HG03460 (cell line): ENCODE data around the gene TRAPPC3.
A peak's percentile ranks its signal among the peaks of the same experiment; 100 is the strongest.

Source experiments
- ATAC-seq: cut with Tn5 transposase; IDR thresholded peaks from one replicate; pipeline ENCODE4 v1.9.1; 2021; ENCODE audit not compliant: unreplicated experiment

TRAPPC3 gene

GRCh38 chr1:36101546-36101945, 47.7 kb downstream of the TRAPPC3 start:
- no peak for ATAC-seq

- ATAC-seq, result no peak
These were observed 48.9 kb downstream of the TRAPPC3 start for GRCh38 chr1:36100376-36100775.

GRCh38 chr1:36099681-36100341, 49.5 kb downstream of the TRAPPC3 start:
- no peak for ATAC-seq

GRCh38 chr1:36098650-36099365, 50.5 kb downstream of the TRAPPC3 start:
- no peak for ATAC-seq

- ATAC-seq, result no peak
These were observed 51.3 kb downstream of the TRAPPC3 start for GRCh38 chr1:36097693-36098585.

GRCh38 chr1:36096500-36097432, 52.5 kb downstream of the TRAPPC3 start:
- ATAC-seq, result no peak

- ATAC-seq, result no peak
These were observed 53.4 kb downstream of the TRAPPC3 start for GRCh38 chr1:36095760-36096405.

- ATAC-seq, result no peak
These were observed 54.6 kb downstream of the TRAPPC3 start for GRCh38 chr1:36094621-36095061.

- no peak for ATAC-seq
These were observed 55.4 kb downstream of the TRAPPC3 start for GRCh38 chr1:36093929-36094328.

GRCh38 chr1:36093226-36093625, 56.1 kb downstream of the TRAPPC3 start:
- ATAC-seq, result no peak

- ATAC-seq, result no peak
These were observed 56.5 kb downstream of the TRAPPC3 start for GRCh38 chr1:36092798-36093185.

GRCh38 chr1:36092166-36092797, 57.0 kb downstream of the TRAPPC3 start:
- no peak for ATAC-seq

GRCh38 chr1:36091698-36092097, 57.6 kb downstream of the TRAPPC3 start:
- no peak for ATAC-seq

- ATAC-seq, result no peak
These were observed 58.1 kb downstream of the TRAPPC3 start for GRCh38 chr1:36091141-36091540.

- no peak for ATAC-seq
These were observed 59.7 kb downstream of the TRAPPC3 start for GRCh38 chr1:36089393-36090121.

- ATAC-seq, result peak; percentile 78
These were observed 60.5 kb downstream of the TRAPPC3 start, which contains the start of gene ADPRS for GRCh38 chr1:36088577-36089392. Gene ADPRS (plus strand): TSS chr1:36088892. CDS start chr1:36088905, 13 bp downstream.

GRCh38 chr1:36088265-36088576, 61.1 kb downstream of the TRAPPC3 start:
- no peak for ATAC-seq
